ENCODE measurements around the gene STYXL2. TPM values are rescaled to one million over a fixed set of nuclear protein-coding genes. Genes with fewer than 3 reads are reported as not detected.

Gene STYXL2
- total RNA-seq, 2 experiments from 2014 or later = not detected

GRCh38 chr1:167102906-167103573 lies 9.2 kb downstream of the STYXL2 start:
- peaks cover 12% of the 10 kb centered on the region for H3K4me1 Mint-ChIP-seq
- CTCF ChIA-PET = interaction anchor here (1.8 kb wide), 1 partner anchor 44 kb away, joined by 6 read pairs; no protein-coding TSS in a partner anchor
- H3K9me3 Mint-ChIP-seq = no peaks in the 10 kb centered on the region
- H3K27ac Mint-ChIP-seq = no peak overlapping the region
- H3K4me3 Mint-ChIP-seq = no peak overlapping the region
- POLR2A ChIA-PET = no interaction called here
- no peak for DNase-seq
- no peaks in the 10 kb centered on the region for H3K36me3 Mint-ChIP-seq (ENCODE audit: low read depth)
- H3K27me3 Mint-ChIP-seq = peaks cover 8% of the 10 kb centered on the region

- peaks cover 8% of the 10 kb centered on the region for H3K27me3 Mint-ChIP-seq
- DNase-seq = no peak
- no peaks in the 10 kb centered on the region for H3K36me3 Mint-ChIP-seq (ENCODE audit: low read depth)
- ChIA-PET POLR2A (interaction anchor here (1.4 kb wide), 1 partner anchor 12 kb away, joined by 4 read pairs; no protein-coding TSS in a partner anchor), CTCF (interaction anchor here (1.8 kb wide), 1 partner anchor 45 kb away, joined by 6 read pairs; no protein-coding TSS in a partner anchor)
- H3K4me3 Mint-ChIP-seq = no peak overlapping the region
- H3K4me1 Mint-ChIP-seq = peaks cover 21% of the 10 kb centered on the region
- no peak overlapping the region for H3K27ac Mint-ChIP-seq
- no peaks in the 10 kb centered on the region for H3K9me3 Mint-ChIP-seq
Measured at GRCh38 chr1:167104256-167104633, 10.4 kb downstream of the STYXL2 start.

- Mint-ChIP-seq H3K36me3 (ENCODE audit: low read depth) (peaks cover 3% of the 10 kb centered on the region), H3K27ac (no peak overlapping the region), H3K4me1 (peaks cover 33% of the 10 kb centered on the region), H3K4me3 (no peak overlapping the region), H3K9me3 (peaks cover 3% of the 10 kb centered on the region), H3K27me3 (peaks cover 4% of the 10 kb centered on the region)
- no peak for DNase-seq
- CTCF ChIA-PET = no interaction called here
- POLR2A ChIA-PET = no interaction called here
Measured at GRCh38 chr1:167105271-167106118, 11.6 kb downstream of the STYXL2 start.

GRCh38 chr1:167106119-167106461 lies 12.2 kb downstream of the STYXL2 start:
- H3K4me1 Mint-ChIP-seq = peaks cover 39% of the 10 kb centered on the region
- H3K4me3 Mint-ChIP-seq = no peak overlapping the region
- DNase-seq = no peak
- peaks cover 3% of the 10 kb centered on the region for H3K9me3 Mint-ChIP-seq
- CTCF ChIA-PET = no interaction called here
- H3K36me3 Mint-ChIP-seq (ENCODE audit: low read depth) = peaks cover 3% of the 10 kb centered on the region
- no peak overlapping the region for H3K27ac Mint-ChIP-seq
- H3K27me3 Mint-ChIP-seq = no peaks in the 10 kb centered on the region
- POLR2A ChIA-PET = no interaction called here

- no peaks in the 10 kb centered on the region for H3K27me3 Mint-ChIP-seq
- peaks cover 3% of the 10 kb centered on the region for H3K9me3 Mint-ChIP-seq
- ChIA-PET CTCF (no interaction called here), POLR2A (no interaction called here)
- H3K4me3 Mint-ChIP-seq = no peak overlapping the region
- peaks cover 39% of the 10 kb centered on the region for H3K4me1 Mint-ChIP-seq
- no peak overlapping the region for H3K27ac Mint-ChIP-seq
- no peak for DNase-seq
- peaks cover 3% of the 10 kb centered on the region for H3K36me3 Mint-ChIP-seq (ENCODE audit: low read depth)
Measured at GRCh38 chr1:167107456-167107855, 13.6 kb downstream of the STYXL2 start.

- DNase-seq = no peak
- Mint-ChIP-seq H3K27me3 (peaks cover 3% of the 10 kb centered on the region), H3K4me3 (no peak overlapping the region), H3K4me1 (peaks cover 37% of the 10 kb centered on the region), H3K36me3 (ENCODE audit: low read depth) (peaks cover 3% of the 10 kb centered on the region), H3K27ac (no peak overlapping the region), H3K9me3 (peaks cover 3% of the 10 kb centered on the region)
- CTCF ChIA-PET = interaction anchor here (1.0 kb wide), 1 partner anchor 18 kb away, joined by 3 read pairs; no protein-coding TSS in a partner anchor
- POLR2A ChIA-PET = no interaction called here
Measured at GRCh38 chr1:167109125-167109524, 15.2 kb downstream of the STYXL2 start.

- Mint-ChIP-seq H3K4me1 (peaks cover 26% of the 10 kb centered on the region), H3K4me3 (no peak overlapping the region), H3K27me3 (peaks cover 13% of the 10 kb centered on the region), H3K9me3 (peaks cover 3% of the 10 kb centered on the region), H3K27ac (no peak overlapping the region), H3K36me3 (ENCODE audit: low read depth) (peaks cover 3% of the 10 kb centered on the region)
- ChIA-PET POLR2A (interaction anchor here (1.0 kb wide), 1 partner anchor 109 kb away, joined by 3 read pairs; no protein-coding TSS in a partner anchor), CTCF (no interaction called here)
- peak; percentile 26 for DNase-seq
Measured at GRCh38 chr1:167110586-167110985, 16.7 kb downstream of the STYXL2 start.

- Mint-ChIP-seq H3K36me3 (ENCODE audit: low read depth) (peaks cover 3% of the 10 kb centered on the region), H3K4me1 (peaks cover 26% of the 10 kb centered on the region), H3K4me3 (no peak overlapping the region), H3K9me3 (peaks cover 3% of the 10 kb centered on the region), H3K27ac (no peak overlapping the region), H3K27me3 (peaks cover 13% of the 10 kb centered on the region)
- CTCF ChIA-PET = no interaction called here
- POLR2A ChIA-PET = no interaction called here
- DNase-seq = no peak
Measured at GRCh38 chr1:167111868-167112709, 18.2 kb downstream of the STYXL2 start.

- CTCF ChIA-PET = no interaction called here
Measured at GRCh38 chr1:167114725-167115124, 20.9 kb downstream of the STYXL2 start.

GRCh38 chr1:167115655-167116054 lies 21.8 kb downstream of the STYXL2 start:
- Mint-ChIP-seq H3K4me3 (no peak overlapping the region), H3K27ac (no peak overlapping the region), H3K9me3 (no peaks in the 10 kb centered on the region), H3K27me3 (peaks cover 15% of the 10 kb centered on the region), H3K4me1 (peaks cover 4% of the 10 kb centered on the region), H3K36me3 (ENCODE audit: low read depth) (no peaks in the 10 kb centered on the region)
- CTCF ChIA-PET = no interaction called here
- POLR2A ChIA-PET = no interaction called here
- no peak for DNase-seq

More at GRCh38 chr1:167114725-167115124, 20.9 kb downstream of the STYXL2 start:
- Mint-ChIP-seq H3K27me3 (peaks cover 15% of the 10 kb centered on the region), H3K36me3 (ENCODE audit: low read depth) (peaks cover 3% of the 10 kb centered on the region), H3K9me3 (peaks cover 3% of the 10 kb centered on the region), H3K4me1 (peaks cover 13% of the 10 kb centered on the region), H3K4me3 (no peak overlapping the region), H3K27ac (no peak overlapping the region)
- no peak for DNase-seq
- POLR2A ChIA-PET = no interaction called here

GRCh38 chr1:167116174-167116573 lies 22.3 kb downstream of the STYXL2 start:
- Mint-ChIP-seq H3K36me3 (ENCODE audit: low read depth) (no peaks in the 10 kb centered on the region), H3K9me3 (no peaks in the 10 kb centered on the region), H3K27me3 (peaks cover 15% of the 10 kb centered on the region), H3K4me1 (peaks cover 3% of the 10 kb centered on the region), H3K4me3 (no peak overlapping the region), H3K27ac (no peak overlapping the region)
- POLR2A ChIA-PET = no interaction called here
- no peak for DNase-seq
- CTCF ChIA-PET = no interaction called here

GRCh38 chr1:167117225-167117624 lies 23.4 kb downstream of the STYXL2 start:
- DNase-seq = no peak
- POLR2A ChIA-PET = no interaction called here
- H3K27ac Mint-ChIP-seq = no peak overlapping the region
- peaks cover 15% of the 10 kb centered on the region for H3K27me3 Mint-ChIP-seq
- no peaks in the 10 kb centered on the region for H3K36me3 Mint-ChIP-seq (ENCODE audit: low read depth)
- H3K4me3 Mint-ChIP-seq = no peak overlapping the region
- peaks cover 5% of the 10 kb centered on the region for H3K4me1 Mint-ChIP-seq
- CTCF ChIA-PET = no interaction called here
- no peaks in the 10 kb centered on the region for H3K9me3 Mint-ChIP-seq

GRCh38 chr1:167118188-167118587 lies 24.3 kb downstream of the STYXL2 start:
- ChIA-PET CTCF (interaction anchor here (0.7 kb wide), 1 partner anchor 59 kb away, joined by 3 read pairs; no protein-coding TSS in a partner anchor), POLR2A (interaction anchor here (0.9 kb wide), 1 partner anchor 102 kb away, joined by 3 read pairs; the partner anchor contains the start of gene POU2F1)
- Mint-ChIP-seq H3K4me1 (peaks cover 5% of the 10 kb centered on the region), H3K4me3 (no peak overlapping the region), H3K27ac (no peak overlapping the region), H3K9me3 (no peaks in the 10 kb centered on the region), H3K36me3 (ENCODE audit: low read depth) (no peaks in the 10 kb centered on the region), H3K27me3 (peaks cover 15% of the 10 kb centered on the region)
- no peak for DNase-seq
